Spleen (tissue), 11 donors: ENCODE results near the gene PGS1. TPM values are rescaled to one million over a fixed set of nuclear protein-coding genes. Genes with fewer than 3 reads are reported as not detected.

ENCODE experiments used
- DNase-seq: peaks from one replicate; pipeline ENCODE4 v3.0.0-alpha.2; 2020
- H3K27ac ChIP-seq, 8 donors: fragments of 200-600 bp; sonication (generic) in 7 of 8; 1 replicate in 4 of 8; 2 replicates in 4 of 8; pipeline versions ENCODE4 v1.5.0 to v1.8.0; 2016 to 2021; ENCODE audit warnings: inconsistent platforms in 4 of 8, mild to moderate bottlenecking in 4 of 8, moderate library complexity in 1 of 8
- H3K27me3 ChIP-seq, 7 donors: fragments of 200-600 bp; sonication (generic) in 6 of 7; replicated peaks in 1 of 7; 1 replicate in 4 of 7; 2 replicates in 3 of 7; pipeline versions ENCODE4 v1.5.0 to v1.8.0; 2016 to 2021; ENCODE audit warnings: inconsistent platforms in 3 of 7, mild to moderate bottlenecking in 1 of 7
- H3K36me3 ChIP-seq, 6 donors: fragments of 200-600 bp; sonication (generic) in 5 of 6; 1 replicate in 4 of 6; 2 replicates in 2 of 6; pipeline versions ENCODE4 v1.5.0 to v1.8.0; 2016 to 2021; ENCODE audit warnings: inconsistent platforms in 2 of 6
- H3K4me1 ChIP-seq, 6 donors: fragments of 200-600 bp; sonication (generic) in 5 of 6; 1 replicate in 3 of 6; 2 replicates in 3 of 6; pipeline versions ENCODE4 v1.5.0 to v1.8.0; 2016 to 2021; ENCODE audit warnings: inconsistent platforms in 3 of 6
- H3K4me3 ChIP-seq, 8 donors: fragments of 200-600 bp; sonication (generic) in 7 of 8; 1 replicate in 4 of 8; 2 replicates in 4 of 8; pipeline versions ENCODE4 v1.5.0 to v1.8.0; 2016 to 2021; ENCODE audit warnings: inconsistent platforms in 4 of 8, mild to moderate bottlenecking in 4 of 8, moderate library complexity in 2 of 8
- H3K9me3 ChIP-seq, 8 donors: fragments of 200-600 bp; sonication (generic) in 7 of 8; 1 replicate in 4 of 8; 2 replicates in 4 of 8; pipeline versions ENCODE4 v1.5.0 to v1.8.0; 2016 to 2021; ENCODE audit warnings: inconsistent platforms in 4 of 8
- POLR2A ChIP-seq, 3 donors: fragments of 450-650 bp; IDR thresholded peaks; one replicate each; pipeline ENCODE4 v1.5.1; 2017; ENCODE audit warnings: antibody characterized with exemption in 3 of 3, mild to moderate bottlenecking in 1 of 3
- POLR2AphosphoS5 ChIP-seq, 3 donors: sonication (generic); formaldehyde crosslinking; IDR thresholded peaks; one replicate each; pipeline ENCODE4 v1.5.1; 2017; ENCODE audit warnings: antibody characterized with exemption in 3 of 3
- WGBS, 5 donors: extraction: QIAGEN DNeasy Blood & Tissue Kit in 3 of 5; methylation state at CpG; one replicate each; pipeline versions ENCODE4 v1.1.5 to v1.1.7; 2013 to 2018; 5-methylcytosine and 5-hydroxymethylcytosine counted together
- intact Hi-C: fragments of 100-400 bp; cut with DNase I; formaldehyde crosslinking; loops from one replicate; pipeline ENCODE4 v1.15.0; 2023; ENCODE audit warnings: low total_unique reads
- polyA plus RNA-seq, 3 donors: library from polyadenylated mRNA; stranded (reverse); fragments of 200-250 nt; gene quantifications; one replicate each; pipeline ENCODE4 v1.2.1, GENCODE V29; 2013
- total RNA-seq, 7 donors: library from RNA; depleted of rRNA in 3 of 7; stranded (reverse); fragments of >200 nt in 3 of 7; fragmentation: NEBNext Ultra II Directional in 4 of 7; extraction: Animal tissue kit (Norgen Biotek cat#: 25700) in 4 of 7; gene quantifications; one replicate each; pipeline versions ENCODE4 v1.1.0 to v1.2.1, GENCODE V29; 2016 to 2021
- TF ChIP-seq, protein P1 (sequence below), 11 experiments: fragments of 200-600 bp in 7 of 11; fragments of 450-650 bp in 4 of 11; sonication (generic) in 4 of 11; IDR thresholded peaks in 8 of 11; conservative IDR thresholded peaks in 3 of 11; 1 replicate in 7 of 11; 2 replicates in 4 of 11; pipeline versions ENCODE4 v1.4.0 to v1.8.0; 2016 to 2021; ENCODE audit warnings: antibody characterized with exemption in 11 of 11, inconsistent platforms in 4 of 11, mild to moderate bottlenecking in 1 of 11
- donor health status: healthy with polysubstance abuse.
- donor health status: DM: no; HTN: no; CAD: no; lungs with moderate emphysema.
- donor health status: DM: no; HTN: no; CAD: no.
- donor health status: Bipolar disorder and iron deficiency.
- donor health status: healthy.
- donor health status: DM: no; HTN: no; CAD: no.
- donor health status: DM: yes; HTN: yes; CAD: no.

The PGS1 gene
- total and polyA plus RNA-seq, 10 donors, result 20.0 to 217 (median 109) TPM

DNA sequence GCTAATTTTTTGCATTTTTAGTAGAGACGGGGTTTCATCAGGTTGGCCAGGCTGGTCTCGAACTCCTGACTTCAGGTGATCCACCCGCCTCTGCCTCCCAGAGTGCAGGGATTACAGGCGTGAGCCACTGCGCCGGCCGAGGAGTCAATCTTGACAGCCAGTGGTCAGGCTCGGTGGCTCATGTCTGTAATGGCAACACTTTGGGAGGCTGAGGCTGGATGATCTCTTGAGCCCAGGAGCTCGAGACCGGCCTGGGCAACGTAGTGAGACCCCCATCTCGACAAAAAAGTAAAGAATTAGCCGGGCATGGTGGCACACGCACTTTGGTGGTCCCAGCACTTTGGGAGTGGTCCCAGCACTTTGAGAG, 608 bp upstream of the PGS1 start:
- Histone ChIP-seq H3K4me1 (peaks cover 36 to 84% (median 65%) of the 10 kb centered on the region in 6 donors), H3K9me3 (no peaks in the 10 kb centered on the region), H3K4me3 (peak overlapping the region; percentile 92 to 99 (median 98)), H3K27ac (peak overlapping the region; percentile 89 to 99 (median 94)), H3K36me3 (peaks cover 0 to 13% (median 0%) of the 10 kb centered on the region in 6 donors), H3K27me3 (no peaks in the 10 kb centered on the region)
- TF ChIP-seq, protein P1, sequence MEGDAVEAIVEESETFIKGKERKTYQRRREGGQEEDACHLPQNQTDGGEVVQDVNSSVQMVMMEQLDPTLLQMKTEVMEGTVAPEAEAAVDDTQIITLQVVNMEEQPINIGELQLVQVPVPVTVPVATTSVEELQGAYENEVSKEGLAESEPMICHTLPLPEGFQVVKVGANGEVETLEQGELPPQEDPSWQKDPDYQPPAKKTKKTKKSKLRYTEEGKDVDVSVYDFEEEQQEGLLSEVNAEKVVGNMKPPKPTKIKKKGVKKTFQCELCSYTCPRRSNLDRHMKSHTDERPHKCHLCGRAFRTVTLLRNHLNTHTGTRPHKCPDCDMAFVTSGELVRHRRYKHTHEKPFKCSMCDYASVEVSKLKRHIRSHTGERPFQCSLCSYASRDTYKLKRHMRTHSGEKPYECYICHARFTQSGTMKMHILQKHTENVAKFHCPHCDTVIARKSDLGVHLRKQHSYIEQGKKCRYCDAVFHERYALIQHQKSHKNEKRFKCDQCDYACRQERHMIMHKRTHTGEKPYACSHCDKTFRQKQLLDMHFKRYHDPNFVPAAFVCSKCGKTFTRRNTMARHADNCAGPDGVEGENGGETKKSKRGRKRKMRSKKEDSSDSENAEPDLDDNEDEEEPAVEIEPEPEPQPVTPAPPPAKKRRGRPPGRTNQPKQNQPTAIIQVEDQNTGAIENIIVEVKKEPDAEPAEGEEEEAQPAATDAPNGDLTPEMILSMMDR (IDR thresholded peaks at IDR 0.05 in 8 of 11, conservative IDR thresholded peaks at IDR 0.05 in 3 of 11), result no peak
- TF ChIP-seq POLR2AphosphoS5 (IDR thresholded peaks at IDR 0.05) (no peak), POLR2A (IDR thresholded peaks at IDR 0.05) (no peak)
- WGBS, 5 donors, result 55 to 64% (median 60%) methylated on average over 14 of the region's 14 CpGs
- intact Hi-C loops, result no loop called here
- DNase-seq, result peak; percentile 75

GRCh38 chr17:78379131-78379491, 662 bp downstream of the PGS1 start:
- WGBS, 5 donors, result 2 to 9% (median 2%) methylated on average over 5 to 7 of the region's 7 CpGs
- H3K4me3 ChIP-seq, result peak overlapping the region; percentile 92 to 99 (median 98)
- peaks cover 49 to 95% (median 77%) of the 10 kb centered on the region in 6 donors for H3K4me1 ChIP-seq
- intact Hi-C loops, result no loop called here
- no peaks in the 10 kb centered on the region for H3K9me3 ChIP-seq
- H3K27me3 ChIP-seq, result no peaks in the 10 kb centered on the region
- peak overlapping the region; percentile 89 to 99 (median 94) for H3K27ac ChIP-seq
- peaks cover 0 to 17% (median 0%) of the 10 kb centered on the region in 6 donors for H3K36me3 ChIP-seq
- no peak for DNase-seq
- TF ChIP-seq, protein P1 (IDR thresholded peaks at IDR 0.05 in 8 of 11, conservative IDR thresholded peaks at IDR 0.05 in 3 of 11), result no peak
- TF ChIP-seq POLR2A (IDR thresholded peaks at IDR 0.05) (no peak), POLR2AphosphoS5 (IDR thresholded peaks at IDR 0.05) (no peak)

DNA sequence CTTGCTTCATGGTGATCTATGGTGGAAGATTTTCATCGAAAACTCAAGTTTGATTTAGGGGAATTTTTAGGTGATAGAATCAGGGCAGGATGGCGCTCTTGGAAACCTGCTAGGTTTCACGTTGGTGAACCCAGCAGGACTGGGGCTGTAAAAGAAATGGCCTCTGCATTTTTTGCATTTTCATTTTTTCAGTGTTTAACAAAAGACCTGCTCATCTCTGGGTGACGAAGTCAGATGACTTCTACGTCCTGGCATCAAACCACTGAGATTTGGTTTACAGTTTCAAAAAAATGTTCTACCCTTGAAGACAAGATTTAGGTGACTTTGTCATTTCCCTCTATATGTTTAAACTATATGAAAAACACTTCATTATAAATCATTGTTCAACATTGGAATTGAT, 1.9 kb downstream of the PGS1 start:
- Histone ChIP-seq H3K27me3 (no peaks in the 10 kb centered on the region), H3K36me3 (peaks cover 0 to 25% (median 0%) of the 10 kb centered on the region in 6 donors), H3K4me3 (peak overlapping the region in 2 of 8 donors; percentile 98 to 99), H3K4me1 (peaks cover 61 to 95% (median 84%) of the 10 kb centered on the region in 6 donors), H3K27ac (peak overlapping the region in 6 of 8 donors; percentile 90 to 99 (median 95)), H3K9me3 (no peaks in the 10 kb centered on the region)
- TF ChIP-seq, protein P1 (IDR thresholded peaks at IDR 0.05 in 8 of 11, conservative IDR thresholded peaks at IDR 0.05 in 3 of 11), result no peak
- no peak for TF ChIP-seq POLR2AphosphoS5 (IDR thresholded peaks at IDR 0.05)
- TF ChIP-seq POLR2A (IDR thresholded peaks at IDR 0.05), result no peak
- intact Hi-C loops, result no loop called here
- DNase-seq, result no peak
- 70 to 77% (median 76%) methylated on average over 5 of the region's 5 CpGs for WGBS, 5 donors

GRCh38 chr17:78381601-78382232, 3.3 kb downstream of the PGS1 start:
- peaks cover 0 to 29% (median 0%) of the 10 kb centered on the region in 6 donors for H3K36me3 ChIP-seq
- DNase-seq, result no peak
- peaks cover 75 to 97% (median 89%) of the 10 kb centered on the region in 6 donors for H3K4me1 ChIP-seq
- H3K27me3 ChIP-seq, result no peaks in the 10 kb centered on the region
- WGBS, 5 donors, result 22 to 32% (median 23%) methylated on average over 12 of the region's 12 CpGs
- H3K9me3 ChIP-seq, result no peaks in the 10 kb centered on the region
- TF ChIP-seq, protein P1 (IDR thresholded peaks at IDR 0.05 in 8 of 11, conservative IDR thresholded peaks at IDR 0.05 in 3 of 11), result no peak
- peak in 1 of 3 donors; percentile 60 for TF ChIP-seq POLR2AphosphoS5 (IDR thresholded peaks at IDR 0.05)
- peak in 1 of 3 donors; percentile 23 for TF ChIP-seq POLR2A (IDR thresholded peaks at IDR 0.05)
- peak overlapping the region in 3 of 8 donors; percentile 1 to 99 (median 16) for H3K4me3 ChIP-seq
- peak overlapping the region; percentile 57 to 99 (median 93) for H3K27ac ChIP-seq
- intact Hi-C loops, result no loop called here
